ENCODE measurements around the gene THOP1. TPM values are rescaled to one million over a fixed set of nuclear protein-coding genes. Genes with fewer than 3 reads are reported as not detected.

The THOP1 gene
- total and polyA plus RNA-seq, 7 donors: 23.2 to 97.0 (median 39.8) TPM

GRCh38 chr19:2756921-2757881 is 28.1 kb upstream of the THOP1 start:
- H3K36me3 ChIP-seq: peaks cover 31 to 76% (median 50%) of the 10 kb centered on the region in 4 donors
- H3K9me3 ChIP-seq: no peaks in the 10 kb centered on the region
- no peak for DNase-seq
- intact Hi-C loops (cut with DNase I): no loop called here
- 95 to 96% methylated on average over 48 of the region's 48 CpGs for WGBS, 2 donors
- H3K27me3 ChIP-seq: no peaks in the 10 kb centered on the region
- no peak overlapping the region for H3K4me3 ChIP-seq
- H3K27ac ChIP-seq: no peak overlapping the region
- no peaks in the 10 kb centered on the region for H3K4me1 ChIP-seq
- TF ChIP-seq CTCF (IDR thresholded peaks at IDR 0.05) (no peak), POLR2A (IDR thresholded peaks at IDR 0.05) (no peak), POLR2AphosphoS5 (IDR thresholded peaks at IDR 0.05) (no peak), EP300 (IDR thresholded peaks at IDR 0.05) (no peak)

- intact Hi-C loops (cut with DNase I): no loop called here
- 88 to 95% methylated on average over 17 of the region's 17 CpGs for WGBS, 2 donors
- H3K4me3 ChIP-seq: no peak overlapping the region
- H3K9me3 ChIP-seq: no peaks in the 10 kb centered on the region
- H3K4me1 ChIP-seq: no peaks in the 10 kb centered on the region
- DNase-seq: no peak
- TF ChIP-seq EP300 (IDR thresholded peaks at IDR 0.05) (no peak), POLR2AphosphoS5 (IDR thresholded peaks at IDR 0.05) (no peak), CTCF (IDR thresholded peaks at IDR 0.05) (no peak), POLR2A (IDR thresholded peaks at IDR 0.05) (no peak)
- H3K27me3 ChIP-seq: no peaks in the 10 kb centered on the region
- peaks cover 41 to 92% (median 59%) of the 10 kb centered on the region in 4 donors for H3K36me3 ChIP-seq
- no peak overlapping the region for H3K27ac ChIP-seq
These were observed 26.5 kb upstream of the THOP1 start for GRCh38 chr19:2758601-2759313.

- H3K4me3 ChIP-seq: no peak overlapping the region
- no peak overlapping the region for H3K27ac ChIP-seq
- 91 to 94% methylated on average over 17 of the region's 17 CpGs for WGBS, 2 donors
- no peaks in the 10 kb centered on the region for H3K4me1 ChIP-seq
- H3K27me3 ChIP-seq: no peaks in the 10 kb centered on the region
- no peak for DNase-seq
- intact Hi-C loops (cut with DNase I): no loop called here
- TF ChIP-seq POLR2A (IDR thresholded peaks at IDR 0.05) (no peak), CTCF (IDR thresholded peaks at IDR 0.05) (no peak), EP300 (IDR thresholded peaks at IDR 0.05) (no peak)
- no peaks in the 10 kb centered on the region for H3K9me3 ChIP-seq
- H3K36me3 ChIP-seq: peaks cover 43 to 97% (median 62%) of the 10 kb centered on the region in 4 donors
These were observed 25.9 kb upstream of the THOP1 start for GRCh38 chr19:2759362-2759761.

- WGBS, 2 donors: 86 to 91% methylated on average over 7 of the region's 7 CpGs
- H3K4me1 ChIP-seq: no peaks in the 10 kb centered on the region
- intact Hi-C loops (cut with DNase I): no loop called here
- TF ChIP-seq EP300 (IDR thresholded peaks at IDR 0.05) (no peak), POLR2AphosphoS5 (IDR thresholded peaks at IDR 0.05) (no peak), CTCF (IDR thresholded peaks at IDR 0.05) (no peak), POLR2A (IDR thresholded peaks at IDR 0.05) (no peak)
- no peaks in the 10 kb centered on the region for H3K9me3 ChIP-seq
- DNase-seq: no peak
- peaks cover 48 to 97% (median 64%) of the 10 kb centered on the region in 4 donors for H3K36me3 ChIP-seq
- no peaks in the 10 kb centered on the region for H3K27me3 ChIP-seq
- no peak overlapping the region for H3K27ac ChIP-seq
- no peak overlapping the region for H3K4me3 ChIP-seq
These were observed 25.3 kb upstream of the THOP1 start for GRCh38 chr19:2759965-2760364.
